Large intestine (tissue), 3 donors: ENCODE results near the gene GUCA2B. TPM values are rescaled to one million over a fixed set of nuclear protein-coding genes. Genes with fewer than 3 reads are reported as not detected.

Experiments used
- DNase-seq, 2 donors: peaks; one replicate each; pipeline versions ENCODE4 v3.0.0 to v3.0.0-alpha.2; 2013
- H3K27ac ChIP-seq: one replicate; pipeline ENCODE4 v1.5.1; 2013; ENCODE audit warnings: low read length
- H3K27me3 ChIP-seq: 2 replicates; pipeline ENCODE4 v1.6.1; 2013; ENCODE audit warnings: low read length; ENCODE audit not compliant: control insufficient read depth, insufficient read depth
- H3K36me3 ChIP-seq: 2 replicates; pipeline ENCODE4 v1.6.1; 2013; ENCODE audit warnings: low read length; ENCODE audit not compliant: control insufficient read depth, insufficient read depth
- H3K4me1 ChIP-seq: one replicate; pipeline ENCODE4 v1.6.1; 2013; ENCODE audit warnings: low read length; ENCODE audit not compliant: control insufficient read depth, insufficient read depth
- H3K4me3 ChIP-seq: one replicate; pipeline ENCODE4 v1.5.1; 2013; ENCODE audit warnings: low read length
- H3K9me3 ChIP-seq: one replicate; pipeline ENCODE4 v1.6.1; 2013; ENCODE audit warnings: mild to moderate bottlenecking, low read depth, low read length, moderate library complexity; ENCODE audit not compliant: control insufficient read depth
- WGBS: methylation state at CpG from one replicate; pipeline ENCODE4 v1.1.5; 2013; ENCODE audit warnings: low lambda C conversion rate; ENCODE audit not compliant: insufficient coverage; 5-methylcytosine and 5-hydroxymethylcytosine counted together
- polyA plus RNA-seq: library from polyadenylated mRNA; unstranded; fragments of 120-200 nt; gene quantifications from one replicate; pipeline ENCODE4 v1.2.1, GENCODE V29; 2013

The GUCA2B gene
- polyA plus RNA-seq, 1 donor, result 72.5 TPM

DNA sequence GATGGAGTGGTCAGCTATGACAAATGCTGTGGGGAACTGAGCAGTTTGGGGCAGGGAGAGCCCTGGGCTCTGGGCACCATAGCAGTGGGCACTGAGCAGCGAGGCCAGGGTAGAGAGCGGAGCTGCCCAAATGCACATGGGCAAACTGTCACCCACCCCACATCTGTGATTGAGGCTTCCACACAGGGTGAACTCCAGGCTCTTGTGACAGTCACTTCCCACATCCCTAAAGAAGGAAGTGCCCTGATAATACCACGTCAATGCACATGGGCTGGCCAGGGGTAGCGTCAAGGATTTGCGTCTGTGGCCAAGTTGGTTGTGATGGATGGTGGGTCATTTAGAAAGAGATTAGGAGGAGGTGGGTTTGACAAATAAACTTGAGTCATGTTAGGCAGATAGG, 2.6 kb upstream of the GUCA2B start:
- no CpG with 5 or more reads among the region's 5 CpGs for WGBS
- Histone ChIP-seq H3K27ac (no peak overlapping the region), H3K4me3 (no peak overlapping the region), H3K9me3 (no peaks in the 10 kb centered on the region), H3K36me3 (no peaks in the 10 kb centered on the region), H3K27me3 (peaks cover 11% of the 10 kb centered on the region), H3K4me1 (peaks cover 25% of the 10 kb centered on the region)
- DNase-seq, result no peak

DNA sequence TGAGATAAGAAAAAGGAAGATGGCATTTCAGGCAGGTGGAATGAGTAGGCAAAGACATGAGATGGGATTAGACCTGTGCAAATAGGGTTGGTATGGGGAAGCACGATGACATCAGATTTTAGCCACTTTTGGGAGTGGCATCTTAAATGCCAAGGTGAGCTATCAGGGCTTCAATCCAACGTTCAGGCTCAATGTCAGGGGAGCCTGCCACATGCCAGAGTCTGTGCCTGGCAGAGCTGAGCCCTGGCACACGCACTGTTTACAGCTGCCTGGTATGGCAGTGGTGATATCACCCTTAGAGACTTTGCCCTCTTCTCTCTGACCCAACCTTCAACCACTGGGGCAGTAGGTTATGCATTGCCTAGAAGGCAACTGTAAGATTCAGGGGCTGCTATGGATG, 1.1 kb upstream of the GUCA2B start:
- Histone ChIP-seq H3K4me3 (no peak overlapping the region), H3K36me3 (no peaks in the 10 kb centered on the region), H3K4me1 (peaks cover 25% of the 10 kb centered on the region), H3K27me3 (no peaks in the 10 kb centered on the region), H3K9me3 (no peaks in the 10 kb centered on the region), H3K27ac (no peak overlapping the region)
- peak in 1 of 2 donors; percentile 34 for DNase-seq
- no CpG with 5 or more reads among the region's 3 CpGs for WGBS

DNA sequence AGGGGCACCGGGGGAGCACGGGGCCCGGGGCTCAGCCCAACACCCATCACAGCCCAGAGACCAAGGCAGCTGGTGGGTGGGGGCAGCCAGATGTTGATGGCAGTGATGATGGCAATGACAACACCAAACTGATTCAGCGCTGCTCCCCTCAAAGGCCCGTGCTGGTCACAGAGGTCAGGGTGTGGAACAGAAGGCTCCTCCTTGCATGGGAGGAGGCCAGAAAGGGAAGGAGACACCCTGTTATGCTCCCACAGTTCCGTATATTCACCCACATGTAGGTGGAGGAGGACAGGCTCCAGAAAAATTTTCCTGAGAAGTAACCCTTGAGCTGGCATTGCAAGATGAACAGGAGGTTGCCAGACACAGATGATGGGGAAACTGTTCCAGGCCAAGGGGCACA, 414 bp downstream of the GUCA2B start:
- DNase-seq, result no peak
- peaks cover 25% of the 10 kb centered on the region for H3K4me1 ChIP-seq
- no peak overlapping the region for H3K27ac ChIP-seq
- H3K4me3 ChIP-seq, result no peak overlapping the region
- WGBS, result no CpG with 5 or more reads among the region's 6 CpGs
- no peaks in the 10 kb centered on the region for H3K36me3 ChIP-seq
- H3K27me3 ChIP-seq, result no peaks in the 10 kb centered on the region
- H3K9me3 ChIP-seq, result no peaks in the 10 kb centered on the region

DNA sequence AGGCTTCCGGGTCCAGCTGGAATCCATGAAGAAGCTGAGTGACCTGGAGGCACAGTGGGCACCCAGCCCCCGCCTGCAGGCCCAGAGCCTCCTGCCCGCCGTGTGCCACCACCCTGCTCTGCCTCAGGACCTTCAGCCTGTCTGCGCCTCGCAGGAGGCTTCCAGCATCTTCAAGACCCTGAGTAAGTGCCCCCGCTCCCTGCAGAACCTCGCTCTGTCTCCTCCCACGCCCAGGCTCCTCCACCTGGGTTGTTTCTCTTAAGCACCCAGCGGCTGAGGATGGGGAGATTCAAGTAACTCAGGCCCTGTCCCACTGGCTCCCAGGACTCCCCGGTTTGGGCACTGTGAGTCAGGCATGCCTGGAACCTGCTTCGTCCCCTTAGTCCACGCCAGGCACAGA, 1.5 kb downstream of the GUCA2B start:
- Histone ChIP-seq H3K27ac (no peak overlapping the region), H3K4me1 (peaks cover 25% of the 10 kb centered on the region), H3K4me3 (no peak overlapping the region), H3K27me3 (no peaks in the 10 kb centered on the region), H3K9me3 (no peaks in the 10 kb centered on the region), H3K36me3 (no peaks in the 10 kb centered on the region)
- WGBS, result no CpG with 5 or more reads among the region's 13 CpGs
- DNase-seq, result no peak

GRCh38 chr1:42155362-42155761, 2.2 kb downstream of the GUCA2B start:
- no CpG with 5 or more reads among the region's 12 CpGs for WGBS
- Histone ChIP-seq H3K9me3 (no peaks in the 10 kb centered on the region), H3K36me3 (no peaks in the 10 kb centered on the region), H3K4me3 (no peak overlapping the region), H3K4me1 (peaks cover 25% of the 10 kb centered on the region), H3K27ac (no peak overlapping the region), H3K27me3 (no peaks in the 10 kb centered on the region)
- no peak for DNase-seq

DNA sequence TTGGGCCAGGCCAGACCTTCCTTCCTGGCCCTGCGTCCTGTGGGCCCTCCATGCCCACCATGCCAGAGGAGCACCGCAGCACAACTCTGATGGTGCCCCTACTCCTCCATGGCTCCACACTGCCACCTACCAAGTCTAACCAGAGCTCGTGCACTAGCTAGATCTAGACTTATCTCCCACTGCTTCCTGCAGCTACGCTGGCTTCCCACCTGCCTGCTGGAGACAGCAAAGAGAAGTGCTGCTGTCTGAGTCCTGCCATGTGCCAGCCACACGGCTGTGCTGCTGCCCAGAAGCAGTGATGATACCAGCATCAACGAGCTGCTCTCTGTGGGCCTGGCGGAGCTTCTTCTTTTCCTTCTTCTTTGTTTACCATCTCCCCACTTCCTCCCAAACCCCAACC, 4.5 kb downstream of the GUCA2B start:
- H3K36me3 ChIP-seq, result no peaks in the 10 kb centered on the region
- peaks cover 24% of the 10 kb centered on the region for H3K4me1 ChIP-seq
- no peaks in the 10 kb centered on the region for H3K27me3 ChIP-seq
- no peaks in the 10 kb centered on the region for H3K9me3 ChIP-seq
- 60% methylated on average over 2 of the region's 7 CpGs for WGBS
- no peak overlapping the region for H3K27ac ChIP-seq
- H3K4me3 ChIP-seq, result no peak overlapping the region
- no peak for DNase-seq

- DNase-seq, result no peak
- Histone ChIP-seq H3K36me3 (no peaks in the 10 kb centered on the region), H3K27ac (no peak overlapping the region), H3K9me3 (no peaks in the 10 kb centered on the region), H3K4me3 (no peak overlapping the region), H3K4me1 (peaks cover 24% of the 10 kb centered on the region), H3K27me3 (no peaks in the 10 kb centered on the region)
- 100% methylated on average over 1 of the region's 2 CpGs for WGBS
Measured at GRCh38 chr1:42158189-42158588, 5.0 kb downstream of the GUCA2B start.

- no peaks in the 10 kb centered on the region for H3K36me3 ChIP-seq
- DNase-seq, result no peak
- H3K9me3 ChIP-seq, result no peaks in the 10 kb centered on the region
- no peak overlapping the region for H3K27ac ChIP-seq
- WGBS, result 80% methylated on average over 1 of the region's 5 CpGs
- peaks cover 47% of the 10 kb centered on the region for H3K4me1 ChIP-seq
- no peak overlapping the region for H3K4me3 ChIP-seq
- H3K27me3 ChIP-seq, result no peaks in the 10 kb centered on the region
Measured at GRCh38 chr1:42162181-42162580, 9.0 kb downstream of the GUCA2B start.

GRCh38 chr1:42163114-42163513, 9.9 kb downstream of the GUCA2B start:
- Histone ChIP-seq H3K36me3 (no peaks in the 10 kb centered on the region), H3K4me3 (no peak overlapping the region), H3K9me3 (no peaks in the 10 kb centered on the region), H3K27me3 (no peaks in the 10 kb centered on the region), H3K4me1 (peaks cover 53% of the 10 kb centered on the region), H3K27ac (no peak overlapping the region)
- WGBS, result no CpG with 5 or more reads among the region's 2 CpGs
- DNase-seq, result no peak

GRCh38 chr1:42163536-42164503, 10.6 kb downstream of the GUCA2B start:
- Histone ChIP-seq H3K4me1 (peaks cover 56% of the 10 kb centered on the region), H3K27me3 (no peaks in the 10 kb centered on the region), H3K4me3 (peak overlapping the region; percentile 7), H3K36me3 (no peaks in the 10 kb centered on the region), H3K9me3 (no peaks in the 10 kb centered on the region), H3K27ac (peak overlapping the region; percentile 79)
- no CpG with 5 or more reads among the region's 16 CpGs for WGBS
- no peak for DNase-seq
